Adrenal gland (tissue), 5 donors: ENCODE data around the gene FYB1.

ENCODE experiments used
- POLR2A ChIP-seq, 2 donors: fragments of 450-650 bp; IDR thresholded peaks; one replicate each; pipeline ENCODE4 v1.6.1; 2017; ENCODE audit warnings: antibody characterized with exemption in 2 of 2, mild to moderate bottlenecking in 2 of 2, moderate library complexity in 1 of 2
- TF ChIP-seq, protein P1 (sequence below), 6 experiments: fragments of 450-650 bp in 4 of 6; fragments of 200-600 bp in 2 of 6; sonication (generic) in 1 of 6; IDR thresholded peaks; 1 replicate in 5 of 6; 2 replicates in 1 of 6; pipeline versions ENCODE4 v1.5.1 to v1.8.0; 2016 to 2021; ENCODE audit warnings: antibody characterized with exemption in 6 of 6, mild to moderate bottlenecking in 2 of 6, moderate library complexity in 1 of 6
- donor health status: DM: no; HTN: no; CAD: no.

DNA sequence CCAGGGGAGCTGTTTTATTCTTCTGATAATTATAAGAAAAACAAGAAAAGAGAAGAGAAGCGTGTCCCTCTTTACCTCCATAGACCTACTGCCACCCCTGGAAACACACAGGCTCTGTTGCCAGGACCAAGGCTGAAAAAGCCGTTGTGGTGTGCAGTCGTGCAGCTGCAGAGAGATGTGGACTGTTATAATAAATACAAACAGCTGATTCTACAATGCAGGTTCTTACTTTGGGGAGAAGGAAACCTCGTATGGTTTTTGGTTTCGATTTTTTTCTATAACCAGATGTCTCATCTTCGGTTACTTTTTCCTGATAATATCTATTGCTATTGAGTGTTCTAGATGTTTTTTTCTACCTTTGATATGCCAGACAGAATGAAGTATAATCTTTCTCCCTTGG lies 28.1 kb downstream of the FYB1 start:
- TF ChIP-seq, protein P1, sequence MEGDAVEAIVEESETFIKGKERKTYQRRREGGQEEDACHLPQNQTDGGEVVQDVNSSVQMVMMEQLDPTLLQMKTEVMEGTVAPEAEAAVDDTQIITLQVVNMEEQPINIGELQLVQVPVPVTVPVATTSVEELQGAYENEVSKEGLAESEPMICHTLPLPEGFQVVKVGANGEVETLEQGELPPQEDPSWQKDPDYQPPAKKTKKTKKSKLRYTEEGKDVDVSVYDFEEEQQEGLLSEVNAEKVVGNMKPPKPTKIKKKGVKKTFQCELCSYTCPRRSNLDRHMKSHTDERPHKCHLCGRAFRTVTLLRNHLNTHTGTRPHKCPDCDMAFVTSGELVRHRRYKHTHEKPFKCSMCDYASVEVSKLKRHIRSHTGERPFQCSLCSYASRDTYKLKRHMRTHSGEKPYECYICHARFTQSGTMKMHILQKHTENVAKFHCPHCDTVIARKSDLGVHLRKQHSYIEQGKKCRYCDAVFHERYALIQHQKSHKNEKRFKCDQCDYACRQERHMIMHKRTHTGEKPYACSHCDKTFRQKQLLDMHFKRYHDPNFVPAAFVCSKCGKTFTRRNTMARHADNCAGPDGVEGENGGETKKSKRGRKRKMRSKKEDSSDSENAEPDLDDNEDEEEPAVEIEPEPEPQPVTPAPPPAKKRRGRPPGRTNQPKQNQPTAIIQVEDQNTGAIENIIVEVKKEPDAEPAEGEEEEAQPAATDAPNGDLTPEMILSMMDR (IDR thresholded peaks at IDR 0.05), result no peak
- TF ChIP-seq POLR2A (IDR thresholded peaks at IDR 0.05), result no peak
